PFSK-1 (cell line): ENCODE measurements around the gene IGF1R.

Source experiments
- FOXP2 ChIP-seq: optimal IDR thresholded peaks from 2 replicates; pipeline ENCODE3; 2011; ENCODE audit warnings: borderline replicate concordance, control low read depth, inconsistent platforms; ENCODE audit not compliant: insufficient read depth; ENCODE audit errors: extremely low read length, extremely low read depth
- POLR2AphosphoS5 ChIP-seq: IDR thresholded peaks from 2 replicates; pipeline ENCODE4 v1.6.1; 2012; ENCODE audit warnings: low read depth, mild to moderate bottlenecking, control low read depth, low read length, moderate library complexity
- SIN3A ChIP-seq: IDR thresholded peaks from 2 replicates; pipeline ENCODE4 v1.6.1; 2012; ENCODE audit warnings: mild to moderate bottlenecking, low read length, moderate library complexity, borderline replicate concordance; ENCODE audit not compliant: insufficient read depth
- TAF1 ChIP-seq: IDR thresholded peaks from 2 replicates; pipeline ENCODE4 v1.6.1; 2012; ENCODE audit warnings: low read length, control low read depth, borderline replicate concordance; ENCODE audit not compliant: insufficient read depth
- TF ChIP-seq, protein P1 (sequence below), 2 experiments: IDR thresholded peaks; 2 replicates each; pipeline versions ENCODE4 v1.6.1 to v1.8.0; 2011 to 2012; ENCODE audit warnings: low read depth in 2 of 2, low read length in 2 of 2, control low read depth in 1 of 2, inconsistent platforms in 1 of 2, mild to moderate bottlenecking in 1 of 2, moderate library complexity in 1 of 2; ENCODE audit not compliant: insufficient read depth in 1 of 2

IGF1R gene

DNA sequence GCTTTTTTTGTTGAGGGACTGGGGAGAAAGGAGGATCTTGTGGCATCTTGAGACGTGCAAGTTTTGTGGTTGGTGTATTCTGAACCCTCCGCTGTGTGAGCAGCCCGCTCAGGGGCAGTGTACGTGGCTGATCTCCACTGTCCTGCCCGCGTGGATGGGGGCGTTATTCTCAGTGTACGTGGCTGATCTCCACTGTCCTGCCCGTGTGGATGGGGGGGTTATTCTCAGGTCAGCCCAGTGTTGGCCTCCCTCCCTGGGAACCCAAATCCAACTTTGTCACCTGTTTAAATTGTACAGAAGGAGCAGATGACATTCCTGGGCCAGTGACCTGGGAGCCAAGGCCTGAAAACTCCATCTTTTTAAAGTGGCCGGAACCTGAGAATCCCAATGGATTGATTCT is 275.2 kb downstream of the IGF1R start:
- TF ChIP-seq TAF1 (no peak), POLR2AphosphoS5 (no peak), FOXP2 (no peak), SIN3A (no peak)
- TF ChIP-seq, protein P1, sequence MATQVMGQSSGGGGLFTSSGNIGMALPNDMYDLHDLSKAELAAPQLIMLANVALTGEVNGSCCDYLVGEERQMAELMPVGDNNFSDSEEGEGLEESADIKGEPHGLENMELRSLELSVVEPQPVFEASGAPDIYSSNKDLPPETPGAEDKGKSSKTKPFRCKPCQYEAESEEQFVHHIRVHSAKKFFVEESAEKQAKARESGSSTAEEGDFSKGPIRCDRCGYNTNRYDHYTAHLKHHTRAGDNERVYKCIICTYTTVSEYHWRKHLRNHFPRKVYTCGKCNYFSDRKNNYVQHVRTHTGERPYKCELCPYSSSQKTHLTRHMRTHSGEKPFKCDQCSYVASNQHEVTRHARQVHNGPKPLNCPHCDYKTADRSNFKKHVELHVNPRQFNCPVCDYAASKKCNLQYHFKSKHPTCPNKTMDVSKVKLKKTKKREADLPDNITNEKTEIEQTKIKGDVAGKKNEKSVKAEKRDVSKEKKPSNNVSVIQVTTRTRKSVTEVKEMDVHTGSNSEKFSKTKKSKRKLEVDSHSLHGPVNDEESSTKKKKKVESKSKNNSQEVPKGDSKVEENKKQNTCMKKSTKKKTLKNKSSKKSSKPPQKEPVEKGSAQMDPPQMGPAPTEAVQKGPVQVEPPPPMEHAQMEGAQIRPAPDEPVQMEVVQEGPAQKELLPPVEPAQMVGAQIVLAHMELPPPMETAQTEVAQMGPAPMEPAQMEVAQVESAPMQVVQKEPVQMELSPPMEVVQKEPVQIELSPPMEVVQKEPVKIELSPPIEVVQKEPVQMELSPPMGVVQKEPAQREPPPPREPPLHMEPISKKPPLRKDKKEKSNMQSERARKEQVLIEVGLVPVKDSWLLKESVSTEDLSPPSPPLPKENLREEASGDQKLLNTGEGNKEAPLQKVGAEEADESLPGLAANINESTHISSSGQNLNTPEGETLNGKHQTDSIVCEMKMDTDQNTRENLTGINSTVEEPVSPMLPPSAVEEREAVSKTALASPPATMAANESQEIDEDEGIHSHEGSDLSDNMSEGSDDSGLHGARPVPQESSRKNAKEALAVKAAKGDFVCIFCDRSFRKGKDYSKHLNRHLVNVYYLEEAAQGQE (IDR thresholded peaks at IDR 0.05; ENCODE audit: insufficient read depth in 1 of 2, low read depth in 2 of 2, low read length in 2 of 2) = no peak

DNA sequence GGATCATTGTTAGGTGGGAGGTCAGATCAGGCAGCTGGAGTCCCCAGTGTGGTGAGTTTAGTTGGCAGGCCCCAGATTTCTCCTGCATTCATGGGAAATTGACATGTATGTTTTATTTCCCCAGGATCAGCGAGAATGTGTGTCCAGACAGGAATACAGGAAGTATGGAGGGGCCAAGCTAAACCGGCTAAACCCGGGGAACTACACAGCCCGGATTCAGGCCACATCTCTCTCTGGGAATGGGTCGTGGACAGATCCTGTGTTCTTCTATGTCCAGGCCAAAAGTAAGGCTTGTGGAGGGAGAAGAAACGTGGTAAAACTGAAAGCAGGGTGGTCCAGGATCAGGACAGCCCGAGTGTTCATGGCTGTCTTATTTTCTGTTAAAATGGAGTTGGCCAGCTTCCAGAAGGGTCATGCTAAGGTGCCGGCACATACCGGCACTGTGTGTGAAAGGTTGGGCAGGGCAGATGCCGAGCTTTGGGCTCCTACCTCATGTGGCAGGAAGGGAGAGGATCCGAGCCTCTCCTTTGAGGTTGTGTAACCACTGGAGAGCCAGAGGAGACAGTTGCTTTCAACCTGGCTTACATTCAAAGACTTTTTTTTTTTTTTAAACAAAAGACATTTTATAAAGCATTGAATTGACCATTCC is 276.2 kb downstream of the IGF1R start:
- no peak for TF ChIP-seq POLR2AphosphoS5
- TF ChIP-seq FOXP2 = no peak
- TF ChIP-seq, protein P1 (IDR thresholded peaks at IDR 0.05; ENCODE audit: insufficient read depth in 1 of 2, low read depth in 2 of 2, low read length in 2 of 2) = no peak
- no peak for TF ChIP-seq TAF1
- TF ChIP-seq SIN3A = no peak

DNA sequence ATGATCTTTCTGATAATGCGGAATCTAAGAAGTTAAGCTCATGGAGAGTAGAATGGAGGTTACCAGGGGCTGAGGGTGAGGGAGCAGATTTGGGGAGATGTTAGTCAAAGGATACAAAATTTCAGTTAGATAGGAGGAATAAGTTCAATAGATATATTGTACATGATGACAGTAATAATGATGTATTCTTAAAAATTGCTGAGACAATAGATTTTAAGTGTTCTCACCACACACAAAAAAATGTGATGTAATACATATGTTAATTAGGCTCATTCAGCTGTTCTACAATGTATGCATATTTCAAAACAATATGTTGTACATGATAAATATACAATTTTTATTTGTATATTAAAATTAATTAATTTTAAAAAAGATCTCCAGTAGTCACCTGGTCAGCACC is 277.9 kb downstream of the IGF1R start:
- no peak for TF ChIP-seq TAF1
- TF ChIP-seq FOXP2 = no peak
- TF ChIP-seq, protein P1 (IDR thresholded peaks at IDR 0.05; ENCODE audit: insufficient read depth in 1 of 2, low read depth in 2 of 2, low read length in 2 of 2) = no peak
- TF ChIP-seq POLR2AphosphoS5 = no peak
- TF ChIP-seq SIN3A = no peak

DNA sequence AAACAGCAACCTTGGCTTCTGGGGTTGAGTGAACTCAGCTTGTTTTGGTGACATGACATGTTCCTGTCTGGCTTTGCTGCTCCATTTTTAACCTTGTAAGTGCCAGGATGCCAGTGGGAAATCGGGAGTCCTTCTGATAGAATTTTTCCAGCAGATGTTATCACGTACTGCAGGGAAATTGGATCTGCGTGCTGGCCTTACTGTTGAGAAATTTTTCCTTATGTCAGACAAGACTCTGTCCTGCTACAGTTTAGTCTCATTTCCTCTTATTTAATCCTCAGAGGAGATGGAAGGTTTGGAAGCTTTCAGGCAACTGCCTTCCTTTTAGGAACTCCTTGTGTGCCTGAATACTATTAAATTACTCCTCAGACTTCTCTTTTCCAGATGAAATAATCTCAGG is 278.7 kb downstream of the IGF1R start:
- TF ChIP-seq SIN3A (no peak), FOXP2 (no peak), POLR2AphosphoS5 (no peak), TAF1 (no peak)
- TF ChIP-seq, protein P1 (IDR thresholded peaks at IDR 0.05; ENCODE audit: insufficient read depth in 1 of 2, low read depth in 2 of 2, low read length in 2 of 2) = no peak
